22Rv1 (cell line): Measurements from ENCODE around the gene SHC1.

Experiments
- H3K27ac ChIP-seq: fragments of 450-650 bp; 2 replicates; pipeline ENCODE4 v1.5.1; 2017
- CTCF ChIP-seq: fragments of 450-650 bp; IDR thresholded peaks from 2 replicates; pipeline ENCODE4 v1.5.1; 2017; ENCODE audit warnings: mild to moderate bottlenecking
- ZFX ChIP-seq: fragments of 450-650 bp; IDR thresholded peaks from 2 replicates; pipeline ENCODE4 v1.6.1; 2017; ENCODE audit warnings: antibody characterized with exemption, borderline replicate concordance

Gene SHC1

GRCh38 chr1:155002464-155003226 lies 32.1 kb upstream of the SHC1 start, which contains the start of gene ZBTB7B:
TSS of gene ZBTB7B (plus strand) at chr1:155002802. CDS start at chr1:155014661, 11,859 bp downstream.
- H3K27ac ChIP-seq, result peak within 1 kb of the TSS; percentile 98
- TF ChIP-seq ZFX (no peak), CTCF (no peak)

GRCh38 chr1:155001675-155002463 lies 31.3 kb upstream of the SHC1 start:
- peak overlapping the region; percentile 98 for H3K27ac ChIP-seq
- TF ChIP-seq CTCF (peak; percentile 80), ZFX (no peak)

GRCh38 chr1:155001425-155001674 lies 30.8 kb upstream of the SHC1 start:
- TF ChIP-seq ZFX (no peak), CTCF (no peak)
- H3K27ac ChIP-seq, result peak overlapping the region; percentile 98

GRCh38 chr1:155000726-155001424 lies 30.3 kb upstream of the SHC1 start:
- H3K27ac ChIP-seq, result peak overlapping the region; percentile 98

GRCh38 chr1:155000411-155000725 lies 29.8 kb upstream of the SHC1 start:
- H3K27ac ChIP-seq, result peak overlapping the region; percentile 98

More at GRCh38 chr1:155000726-155001424, 30.3 kb upstream of the SHC1 start:
- TF ChIP-seq ZFX (no peak), CTCF (no peak)

GRCh38 chr1:154999571-155000410 lies 29.2 kb upstream of the SHC1 start:
- peak overlapping the region; percentile 98 for H3K27ac ChIP-seq
- TF ChIP-seq ZFX (no peak), CTCF (no peak)

More at GRCh38 chr1:155000411-155000725, 29.8 kb upstream of the SHC1 start:
- no peak for TF ChIP-seq ZFX
- TF ChIP-seq CTCF, result no peak
